Neuronal stem cell (in vitro differentiated cells): ENCODE data around the gene ORC2.

Experiments
- DNase-seq: peaks from one replicate; pipeline ENCODE4 v3.0.0-alpha.2; 2013; ENCODE audit warnings: low spot score
- H2AFZ ChIP-seq: one replicate; pipeline ENCODE4 v1.6.1; 2013; ENCODE audit warnings: mild to moderate bottlenecking, low read length, inconsistent platforms
- H2AK5ac ChIP-seq: 2 replicates; pipeline ENCODE4 v1.6.1; 2013; ENCODE audit warnings: low read depth, mild to moderate bottlenecking, inconsistent platforms, low read length, moderate library complexity, mixed read lengths
- H2BK120ac ChIP-seq: 2 replicates; pipeline ENCODE4 v1.6.1; 2013; ENCODE audit warnings: low read depth, mild to moderate bottlenecking, inconsistent platforms, low read length, moderate library complexity, mixed read lengths
- H2BK12ac ChIP-seq: one replicate; pipeline ENCODE4 v1.6.1; 2013; ENCODE audit warnings: low read length, inconsistent platforms
- H2BK15ac ChIP-seq: 2 replicates; pipeline ENCODE4 v1.6.1; 2013; ENCODE audit warnings: mild to moderate bottlenecking, low read length, inconsistent platforms, mixed read lengths
- H2BK5ac ChIP-seq: one replicate; pipeline ENCODE4 v1.6.1; 2013; ENCODE audit warnings: inconsistent platforms, mild to moderate bottlenecking, low read length, moderate library complexity
- H3K14ac ChIP-seq: one replicate; pipeline ENCODE4 v1.6.1; 2013; ENCODE audit warnings: low read length, inconsistent platforms
- H3K18ac ChIP-seq: 2 replicates; pipeline ENCODE4 v1.6.1; 2013; ENCODE audit warnings: low read length, inconsistent platforms
- H3K23ac ChIP-seq: 2 replicates; pipeline ENCODE4 v1.6.1; 2013; ENCODE audit warnings: low read depth, mild to moderate bottlenecking, mixed read lengths, low read length, inconsistent platforms; ENCODE audit not compliant: poor library complexity
- H3K27ac ChIP-seq: replicated peaks from 3 replicates; pipeline ENCODE4 v1.5.1; 2013; ENCODE audit warnings: low read length, inconsistent platforms
- H3K27me3 ChIP-seq, 3 experiments: 2 replicates each; pipeline ENCODE4 v1.6.1; 2013; ENCODE audit warnings: low read length in 3 of 3, mild to moderate bottlenecking in 2 of 3, inconsistent platforms in 1 of 3, low read depth in 1 of 3, mixed read lengths in 1 of 3, moderate library complexity in 1 of 3; ENCODE audit not compliant: control insufficient read depth in 3 of 3, insufficient read depth in 3 of 3
- H3K36me3 ChIP-seq, 2 donors: replicated peaks in 1 of 2; 2 replicates each; pipeline ENCODE4 v1.6.1; 2013; ENCODE audit warnings: low read length in 2 of 2; ENCODE audit not compliant: control insufficient read depth in 2 of 2, insufficient read depth in 2 of 2
- H3K4ac ChIP-seq: 2 replicates; pipeline ENCODE4 v1.6.1; 2013; ENCODE audit warnings: inconsistent platforms, mild to moderate bottlenecking, low read length, moderate library complexity
- H3K4me1 ChIP-seq, 2 donors: 1 replicate in 1 of 2; 2 replicates in 1 of 2; pipeline ENCODE4 v1.6.1; 2013; ENCODE audit warnings: low read length in 2 of 2, low read depth in 1 of 2; ENCODE audit not compliant: control insufficient read depth in 2 of 2, insufficient read depth in 1 of 2
- H3K4me2 ChIP-seq: one replicate; pipeline ENCODE4 v1.6.1; 2013; ENCODE audit warnings: mild to moderate bottlenecking, low read length, inconsistent platforms; ENCODE audit not compliant: insufficient read depth, poor library complexity, severe bottlenecking
- H3K4me3 ChIP-seq, 2 donors: 2 replicates each; pipeline ENCODE4 v1.5.1; 2013; ENCODE audit warnings: low read length in 2 of 2, mild to moderate bottlenecking in 2 of 2, inconsistent platforms in 1 of 2, moderate library complexity in 1 of 2
- H3K79me1 ChIP-seq: one replicate; pipeline ENCODE4 v1.6.1; 2013; ENCODE audit warnings: low read depth, mild to moderate bottlenecking, inconsistent platforms, low read length, moderate library complexity
- H3K9ac ChIP-seq: one replicate; pipeline ENCODE4 v1.6.1; 2013; ENCODE audit warnings: mild to moderate bottlenecking, low read depth, low read length, inconsistent platforms; ENCODE audit not compliant: poor library complexity
- H3K9me3 ChIP-seq, 2 donors: replicated peaks in 1 of 2; 2 replicates each; pipeline versions ENCODE3 to v1.6.1; 2013; ENCODE audit warnings: low read length in 2 of 2, mild to moderate bottlenecking in 2 of 2, inconsistent platforms in 1 of 2, low read depth in 1 of 2, mixed read lengths in 1 of 2, moderate library complexity in 1 of 2; ENCODE audit not compliant: control insufficient read depth in 2 of 2, insufficient read depth in 1 of 2
- H4K8ac ChIP-seq: one replicate; pipeline ENCODE4 v1.6.1; 2013; ENCODE audit warnings: low read depth, mild to moderate bottlenecking, inconsistent platforms, low read length, moderate library complexity
- H4K91ac ChIP-seq: one replicate; pipeline ENCODE4 v1.6.1; 2013; ENCODE audit warnings: low read length, low read depth, mild to moderate bottlenecking, inconsistent platforms; ENCODE audit not compliant: poor library complexity
- WGBS, 2 donors: extraction: QIAGEN DNeasy Blood & Tissue Kit; methylation state at CpG; one replicate each; pipeline ENCODE4 v1.1.7; 2013; ENCODE audit warnings: missing lambda C conversion rate in 2 of 2, mixed read lengths in 1 of 2; ENCODE audit not compliant: insufficient read length in 2 of 2, insufficient replicate concordance in 1 of 2; ENCODE audit errors: extremely low coverage in 2 of 2; 5-methylcytosine and 5-hydroxymethylcytosine counted together

Gene ORC2

GRCh38 chr2:200929334-200930249, 33.9 kb downstream of the ORC2 start:
- Histone ChIP-seq H2BK12ac (no peak overlapping the region), H2BK5ac (no peak overlapping the region), H3K14ac (no peak overlapping the region), H4K91ac (no peak overlapping the region), H3K79me1 (no peaks in the 10 kb centered on the region), H3K9me3 (no peaks in the 10 kb centered on the region), H3K23ac (no peak overlapping the region), H3K9ac (no peak overlapping the region), H3K18ac (no peak overlapping the region), H3K27me3 (no peaks in the 10 kb centered on the region), H3K4me1 (no peaks in the 10 kb centered on the region), H4K8ac (no peak overlapping the region), H3K4ac (no peak overlapping the region), H2BK120ac (no peak overlapping the region), H2AFZ (no peak overlapping the region), H3K4me3 (no peak overlapping the region), H3K27ac (no peak overlapping the region), H3K4me2 (no peak overlapping the region), H2BK15ac (no peak overlapping the region), H2AK5ac (no peak overlapping the region), H3K36me3 (peaks cover 6 to 86% of the 10 kb centered on the region in 2 donors)
- no peak for DNase-seq
- no CpG with 5 or more reads among the region's 2 CpGs for WGBS, 2 donors

- no CpG with 5 or more reads among the region's 6 CpGs for WGBS, 2 donors
- Histone ChIP-seq H2BK5ac (no peak overlapping the region), H4K8ac (no peak overlapping the region), H3K14ac (no peak overlapping the region), H4K91ac (no peak overlapping the region), H2BK12ac (no peak overlapping the region), H2BK120ac (no peak overlapping the region), H3K27me3 (no peaks in the 10 kb centered on the region), H3K36me3 (peaks cover 16 to 94% of the 10 kb centered on the region in 2 donors), H3K9me3 (no peaks in the 10 kb centered on the region), H2BK15ac (no peak overlapping the region), H3K4me1 (no peaks in the 10 kb centered on the region), H3K23ac (no peak overlapping the region), H3K4ac (no peak overlapping the region), H3K4me3 (no peak overlapping the region), H3K4me2 (no peak overlapping the region), H2AK5ac (no peak overlapping the region), H3K27ac (no peak overlapping the region), H3K18ac (no peak overlapping the region), H3K79me1 (no peaks in the 10 kb centered on the region), H2AFZ (no peak overlapping the region), H3K9ac (no peak overlapping the region)
- DNase-seq = no peak
Measured at GRCh38 chr2:200922439-200922838, 41.0 kb downstream of the ORC2 start.

GRCh38 chr2:200913654-200914053, 49.8 kb downstream of the ORC2 start:
- Histone ChIP-seq H2BK120ac (no peak overlapping the region), H3K9ac (no peak overlapping the region), H2AK5ac (no peak overlapping the region), H3K27me3 (no peaks in the 10 kb centered on the region), H2BK5ac (no peak overlapping the region), H3K27ac (no peak overlapping the region), H3K18ac (no peak overlapping the region), H3K36me3 (peaks cover 27 to 90% of the 10 kb centered on the region in 2 donors), H2AFZ (no peak overlapping the region), H4K91ac (no peak overlapping the region), H3K4me2 (no peak overlapping the region), H4K8ac (no peak overlapping the region), H3K4me1 (no peaks in the 10 kb centered on the region), H2BK12ac (no peak overlapping the region), H3K4ac (no peak overlapping the region), H3K9me3 (no peaks in the 10 kb centered on the region), H3K4me3 (no peak overlapping the region), H2BK15ac (no peak overlapping the region), H3K14ac (no peak overlapping the region), H3K79me1 (no peaks in the 10 kb centered on the region), H3K23ac (no peak overlapping the region)
- DNase-seq = no peak

- H3K4me3 ChIP-seq = no peak overlapping the region
- no peak overlapping the region for H4K91ac ChIP-seq
- no peak overlapping the region for H2BK12ac ChIP-seq
- H4K8ac ChIP-seq = no peak overlapping the region
- WGBS, 2 donors = no CpG with 5 or more reads among the region's 4 CpGs
- no peak overlapping the region for H2BK5ac ChIP-seq
- no peak overlapping the region for H3K9ac ChIP-seq
- no peak overlapping the region for H3K18ac ChIP-seq
- H3K4me2 ChIP-seq = no peak overlapping the region
- no peak overlapping the region for H3K23ac ChIP-seq
- H2AK5ac ChIP-seq = no peak overlapping the region
- DNase-seq = no peak
- H3K79me1 ChIP-seq = no peaks in the 10 kb centered on the region
- H2BK120ac ChIP-seq = no peak overlapping the region
- no peaks in the 10 kb centered on the region for H3K27me3 ChIP-seq
- H3K14ac ChIP-seq = no peak overlapping the region
- no peak overlapping the region for H3K27ac ChIP-seq
- no peak overlapping the region for H3K4ac ChIP-seq
- H3K4me1 ChIP-seq = no peaks in the 10 kb centered on the region
- H2AFZ ChIP-seq = no peak overlapping the region
- no peaks in the 10 kb centered on the region for H3K9me3 ChIP-seq
- no peak overlapping the region for H2BK15ac ChIP-seq
- H3K36me3 ChIP-seq = peaks cover 18 to 90% of the 10 kb centered on the region in 2 donors
Measured at GRCh38 chr2:200909958-200910357, 53.5 kb downstream of the ORC2 start.
